Measurements from ENCODE around the gene TRAPPC3L.

DNA sequence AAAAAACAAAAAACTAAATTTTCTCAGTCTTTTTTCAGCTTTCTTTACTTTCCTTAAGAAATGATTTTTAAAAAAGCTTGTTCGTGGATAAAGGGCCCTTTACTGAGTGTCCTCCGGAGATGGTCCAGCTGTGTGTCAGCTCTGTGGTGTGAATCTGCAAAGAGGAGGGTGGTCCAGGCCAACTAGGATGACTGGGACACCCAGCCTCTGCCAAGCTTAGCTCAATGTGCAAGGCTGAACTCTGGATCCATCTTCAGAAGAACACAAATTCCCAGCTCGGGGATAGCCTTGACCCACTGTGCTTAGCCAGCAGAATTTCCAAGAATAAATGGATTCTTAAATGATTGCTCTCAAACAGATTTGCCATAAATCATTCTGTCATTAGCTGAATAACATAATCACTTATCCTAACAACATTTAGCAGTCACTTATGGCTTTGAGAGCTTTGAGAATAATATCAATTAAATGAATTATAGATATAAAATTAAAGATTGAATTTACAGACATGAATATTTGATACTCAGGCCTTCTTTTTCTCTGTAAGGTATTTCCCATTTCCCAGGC is 48.3 kb downstream of the TRAPPC3L start:
- TF ChIP-seq, protein P1, sequence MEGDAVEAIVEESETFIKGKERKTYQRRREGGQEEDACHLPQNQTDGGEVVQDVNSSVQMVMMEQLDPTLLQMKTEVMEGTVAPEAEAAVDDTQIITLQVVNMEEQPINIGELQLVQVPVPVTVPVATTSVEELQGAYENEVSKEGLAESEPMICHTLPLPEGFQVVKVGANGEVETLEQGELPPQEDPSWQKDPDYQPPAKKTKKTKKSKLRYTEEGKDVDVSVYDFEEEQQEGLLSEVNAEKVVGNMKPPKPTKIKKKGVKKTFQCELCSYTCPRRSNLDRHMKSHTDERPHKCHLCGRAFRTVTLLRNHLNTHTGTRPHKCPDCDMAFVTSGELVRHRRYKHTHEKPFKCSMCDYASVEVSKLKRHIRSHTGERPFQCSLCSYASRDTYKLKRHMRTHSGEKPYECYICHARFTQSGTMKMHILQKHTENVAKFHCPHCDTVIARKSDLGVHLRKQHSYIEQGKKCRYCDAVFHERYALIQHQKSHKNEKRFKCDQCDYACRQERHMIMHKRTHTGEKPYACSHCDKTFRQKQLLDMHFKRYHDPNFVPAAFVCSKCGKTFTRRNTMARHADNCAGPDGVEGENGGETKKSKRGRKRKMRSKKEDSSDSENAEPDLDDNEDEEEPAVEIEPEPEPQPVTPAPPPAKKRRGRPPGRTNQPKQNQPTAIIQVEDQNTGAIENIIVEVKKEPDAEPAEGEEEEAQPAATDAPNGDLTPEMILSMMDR (IDR thresholded peaks at IDR 0.05) = no peak
- no peak for TF ChIP-seq POLR2A (IDR thresholded peaks at IDR 0.05)
